ENCODE data around the gene REP15.
"Not testable (repeated sequence)": the region's sequence is repeated elsewhere in the genome, so short reads cannot be mapped to it uniquely, and the experiment has no call there.

REP15 gene

GRCh38 chr12:27710592-27711316 is 14.5 kb downstream of the REP15 start, which contains the start of gene MRPS35:
MRPS35 (plus strand) TSS chr12:27710832; CDS start chr12:27710844, 12 bp downstream.
- H3K36me3 ChIP-seq (ENCODE audit: insufficient read depth, low read length), result no peaks in the 10 kb centered on the region
- peak within 1 kb of the TSS; percentile 94 for H3K9ac ChIP-seq (ENCODE audit: low read depth, low read length)
- no peaks in the 10 kb centered on the region for H3K4me1 ChIP-seq (ENCODE audit: insufficient read depth, low read length)
- H3K9me3 ChIP-seq (ENCODE audit: control insufficient read depth, insufficient read depth, low read length), result no peaks in the 10 kb centered on the region

- H3K4me1 ChIP-seq (ENCODE audit: insufficient read depth, low read length), result no peaks in the 10 kb centered on the region
- no peaks in the 10 kb centered on the region for H3K9me3 ChIP-seq (ENCODE audit: control insufficient read depth, insufficient read depth, low read length)
- H3K9ac ChIP-seq (ENCODE audit: low read depth, low read length), result peak overlapping the region; percentile 94
- no peaks in the 10 kb centered on the region for H3K36me3 ChIP-seq (ENCODE audit: insufficient read depth, low read length)
Observed at GRCh38 chr12:27711317-27711682, 15.1 kb downstream of the REP15 start.

GRCh38 chr12:27711967-27712366 is 15.7 kb downstream of the REP15 start:
- Histone ChIP-seq H3K4me1 (ENCODE audit: insufficient read depth, low read length) (no peaks in the 10 kb centered on the region), H3K9me3 (ENCODE audit: control insufficient read depth, insufficient read depth, low read length) (no peaks in the 10 kb centered on the region), H3K36me3 (ENCODE audit: insufficient read depth, low read length) (no peaks in the 10 kb centered on the region; the same call in 1 of the 2 replicates), H3K9ac (ENCODE audit: low read depth, low read length) (no peak overlapping the region)

DNA sequence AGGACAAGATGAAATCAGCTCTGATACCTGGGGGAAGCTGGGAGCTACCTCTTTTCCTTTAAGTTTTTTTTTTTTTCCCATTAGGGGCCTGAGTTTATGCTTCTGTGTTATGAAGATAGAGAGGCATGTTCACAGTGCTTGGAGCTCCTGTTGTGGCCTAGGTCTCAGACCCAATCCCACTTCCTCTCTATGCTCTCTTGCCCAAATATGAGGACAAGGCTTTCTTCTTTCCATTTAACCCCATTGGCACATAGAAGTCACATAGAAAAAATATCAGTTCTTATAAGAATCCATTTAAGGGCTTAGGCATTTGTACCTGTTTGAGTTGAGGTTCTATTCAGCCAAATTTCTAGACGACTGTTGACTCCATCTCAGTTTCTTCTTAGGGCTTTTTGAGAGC is 27.0 kb downstream of the REP15 start:
- H3K36me3 ChIP-seq (ENCODE audit: insufficient read depth, low read length), result peaks cover 6% of the 10 kb centered on the region

GRCh38 chr12:27730097-27730588 is 33.9 kb downstream of the REP15 start:
- H3K36me3 ChIP-seq (ENCODE audit: insufficient read depth, low read length), result no peaks in the 10 kb centered on the region
- H3K9ac ChIP-seq (ENCODE audit: low read depth, low read length), result no peak overlapping the region
- no peaks in the 10 kb centered on the region for H3K9me3 ChIP-seq (ENCODE audit: control insufficient read depth, insufficient read depth, low read length)
- no peaks in the 10 kb centered on the region for H3K4me1 ChIP-seq (ENCODE audit: insufficient read depth, low read length)

More for the DNA sequence above, 27.0 kb downstream of the REP15 start:
- Histone ChIP-seq H3K4me1 (ENCODE audit: insufficient read depth, low read length) (no peaks in the 10 kb centered on the region), H3K9ac (ENCODE audit: low read depth, low read length) (no peak overlapping the region), H3K9me3 (ENCODE audit: control insufficient read depth, insufficient read depth, low read length) (no peaks in the 10 kb centered on the region)

GRCh38 chr12:27732281-27732680 is 36.0 kb downstream of the REP15 start:
- no peak overlapping the region for H3K9ac ChIP-seq (ENCODE audit: low read depth, low read length)
- no peaks in the 10 kb centered on the region for H3K4me1 ChIP-seq (ENCODE audit: insufficient read depth, low read length)
- no peaks in the 10 kb centered on the region for H3K9me3 ChIP-seq (ENCODE audit: control insufficient read depth, insufficient read depth, low read length)
- H3K36me3 ChIP-seq (ENCODE audit: insufficient read depth, low read length), result no peaks in the 10 kb centered on the region; the same call in 1 of the 2 replicates

DNA sequence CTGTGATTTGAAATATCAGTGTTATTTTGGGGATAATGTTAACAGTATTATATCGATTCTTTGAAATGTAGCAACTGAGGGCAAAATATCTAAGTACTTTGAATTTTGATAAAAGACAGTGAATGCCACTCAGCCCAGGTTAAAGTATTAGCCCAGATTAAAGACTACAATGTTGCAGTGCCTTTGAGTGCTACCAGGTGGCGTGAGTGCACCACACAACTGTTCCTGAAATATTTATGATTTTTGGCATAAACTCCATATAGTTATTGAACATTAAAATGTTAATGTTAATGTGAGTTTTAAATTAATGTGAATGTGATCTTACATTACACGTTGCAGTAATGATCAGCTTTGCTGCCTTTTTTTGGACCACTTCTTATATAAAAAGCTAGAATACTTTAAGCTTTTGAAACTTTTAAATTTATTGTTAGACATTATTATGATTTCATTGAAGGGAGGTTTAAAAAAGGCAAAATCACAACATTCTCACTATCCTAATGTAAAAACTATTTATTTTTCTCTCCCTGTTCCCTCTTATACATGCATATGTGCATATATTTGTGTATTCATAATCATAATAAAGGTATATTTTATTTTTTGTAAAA is 36.9 kb downstream of the REP15 start:
- Histone ChIP-seq H3K9ac (ENCODE audit: low read depth, low read length) (no peak overlapping the region), H3K9me3 (ENCODE audit: control insufficient read depth, insufficient read depth, low read length) (no peaks in the 10 kb centered on the region), H3K36me3 (ENCODE audit: insufficient read depth, low read length) (peaks cover 3% of the 10 kb centered on the region; the same call in 1 of the 2 replicates), H3K4me1 (ENCODE audit: insufficient read depth, low read length) (no peaks in the 10 kb centered on the region)

- no peaks in the 10 kb centered on the region for H3K9me3 ChIP-seq (ENCODE audit: control insufficient read depth, insufficient read depth, low read length)
- H3K4me1 ChIP-seq (ENCODE audit: insufficient read depth, low read length), result no peaks in the 10 kb centered on the region
- no peak overlapping the region for H3K9ac ChIP-seq (ENCODE audit: low read depth, low read length)
- peaks cover 3% of the 10 kb centered on the region; the same call in 1 of the 2 replicates for H3K36me3 ChIP-seq (ENCODE audit: insufficient read depth, low read length)
Observed at GRCh38 chr12:27733791-27734190, 37.5 kb downstream of the REP15 start.

- H3K9ac ChIP-seq (ENCODE audit: low read depth, low read length); H3K4me1 ChIP-seq (ENCODE audit: insufficient read depth, low read length); H3K9me3 ChIP-seq (ENCODE audit: control insufficient read depth, insufficient read depth, low read length); H3K36me3 ChIP-seq (ENCODE audit: insufficient read depth, low read length): not testable (repeated sequence)
Observed at GRCh38 chr12:27734321-27734720, 38.1 kb downstream of the REP15 start.

DNA sequence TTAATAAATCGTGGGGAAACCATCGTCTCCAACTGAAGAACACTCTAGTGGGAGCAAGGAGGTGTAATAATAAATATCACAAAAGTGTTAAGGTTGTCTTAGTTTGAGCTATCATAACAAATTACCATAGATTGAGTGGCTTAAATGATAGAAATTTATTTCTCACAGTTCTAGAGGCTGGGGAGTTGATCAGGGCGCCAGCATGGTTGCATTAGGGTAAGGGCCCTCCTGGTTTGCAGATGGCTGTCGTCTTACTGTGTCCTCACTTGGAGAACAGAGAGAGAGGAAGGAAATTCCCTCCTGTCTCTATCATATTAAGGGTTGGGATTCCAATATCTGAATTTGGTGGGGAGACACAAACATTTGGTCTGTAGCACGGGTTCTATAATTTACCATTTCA is 47.4 kb downstream of the REP15 start:
- Histone ChIP-seq H3K9me3 (ENCODE audit: control insufficient read depth, insufficient read depth, low read length) (no peaks in the 10 kb centered on the region), H3K36me3 (ENCODE audit: insufficient read depth, low read length) (no peaks in the 10 kb centered on the region), H3K4me1 (ENCODE audit: insufficient read depth, low read length) (no peaks in the 10 kb centered on the region)

GRCh38 chr12:27745734-27746133 is 49.5 kb downstream of the REP15 start:
- not testable (repeated sequence) for H3K4me1 ChIP-seq (ENCODE audit: insufficient read depth, low read length); H3K9me3 ChIP-seq (ENCODE audit: control insufficient read depth, insufficient read depth, low read length); H3K36me3 ChIP-seq (ENCODE audit: insufficient read depth, low read length); H3K9ac ChIP-seq (ENCODE audit: low read depth, low read length)

More for the DNA sequence above, 47.4 kb downstream of the REP15 start:
- no peak overlapping the region for H3K9ac ChIP-seq (ENCODE audit: low read depth, low read length)
